SK-N-SH treated with all-trans-retinoic acid at 6 μM for 48 hours (cell line): ENCODE data around the gene PRC1.

Experiments used
- ATAC-seq: fragments of 200-7000 bp; cut with Tn5 transposase; 3 replicates; pipeline ENCODE4 v1.9.1; 2020; ENCODE audit warnings: mild to moderate bottlenecking, moderate library complexity
- BACH2 ChIP-seq: fragments of 250-450 bp; sonication (Bioruptor Pico); IDR thresholded peaks from 2 replicates; pipeline ENCODE4 v1.9.0; 2021; ENCODE audit warnings: mild to moderate bottlenecking, borderline replicate concordance
- CSDC2 ChIP-seq: fragments of 250-450 bp; sonication (Bioruptor Pico); IDR thresholded peaks from 2 replicates; pipeline ENCODE4 v1.5.0; 2020; ENCODE audit warnings: mild to moderate bottlenecking, moderate library complexity
- ESRRG ChIP-seq: fragments of 250-450 bp; sonication (Bioruptor Pico); IDR thresholded peaks from 2 replicates; pipeline ENCODE4 v1.6.1; 2021; ENCODE audit warnings: mild to moderate bottlenecking
- GLIS3 ChIP-seq: fragments of 250-450 bp; sonication (Bioruptor Pico); IDR thresholded peaks from 2 replicates; pipeline ENCODE4 v1.5.0; 2020; ENCODE audit warnings: mild to moderate bottlenecking, moderate library complexity
- PPARA ChIP-seq: fragments of 250-450 bp; sonication (Bioruptor Pico); IDR thresholded peaks from 2 replicates; pipeline ENCODE4 v1.5.0; 2020; ENCODE audit warnings: mild to moderate bottlenecking, borderline replicate concordance
- SNAI2 ChIP-seq: fragments of 250-450 bp; sonication (Bioruptor Pico); IDR thresholded peaks from 2 replicates; pipeline ENCODE4 v1.5.0; 2020; ENCODE audit warnings: mild to moderate bottlenecking, moderate library complexity
- TCF4 ChIP-seq: fragments of 250-450 bp; sonication (Bioruptor Pico); IDR thresholded peaks from 2 replicates; pipeline ENCODE4 v1.8.0; 2021; ENCODE audit warnings: mild to moderate bottlenecking, moderate library complexity, borderline replicate concordance
- TOX ChIP-seq: fragments of 250-450 bp; sonication (Bioruptor Pico); IDR thresholded peaks from 2 replicates; pipeline ENCODE4 v1.8.0; 2021; ENCODE audit warnings: mild to moderate bottlenecking, moderate library complexity, borderline replicate concordance
- ZC3H10 ChIP-seq: fragments of 250-450 bp; sonication (Bioruptor Pico); IDR thresholded peaks from 2 replicates; pipeline ENCODE4 v1.5.1; 2021; ENCODE audit warnings: mild to moderate bottlenecking, moderate library complexity
- ZFP30 ChIP-seq: fragments of 450-650 bp; formaldehyde crosslinking; IDR thresholded peaks from 2 replicates; pipeline ENCODE4 v1.5.0; 2022; ENCODE audit warnings: mild to moderate bottlenecking, moderate library complexity
- ZNF565 ChIP-seq: fragments of 450-650 bp; formaldehyde crosslinking; conservative IDR thresholded peaks from 2 replicates; pipeline ENCODE4 v1.5.0; 2020; ENCODE audit warnings: low read depth, mild to moderate bottlenecking, moderate library complexity
- ZNF70 ChIP-seq: fragments of 450-650 bp; formaldehyde crosslinking; IDR thresholded peaks from 2 replicates; pipeline ENCODE4 v1.5.0; 2020; ENCODE audit warnings: mild to moderate bottlenecking, moderate library complexity
- TF ChIP-seq, protein P1 (sequence below): fragments of 250-450 bp; sonication (Bioruptor Pico); IDR thresholded peaks from 2 replicates; pipeline ENCODE4 v1.8.0; 2021; ENCODE audit warnings: low read depth, mild to moderate bottlenecking, moderate library complexity, borderline replicate concordance
- TF ChIP-seq, protein P2 (sequence below): fragments of 250-450 bp; sonication (Bioruptor Pico); IDR thresholded peaks from 2 replicates; pipeline ENCODE4 v1.8.0; 2020; ENCODE audit warnings: mild to moderate bottlenecking, moderate library complexity, borderline replicate concordance
- TF ChIP-seq, protein P3 (sequence below): fragments of 250-450 bp; sonication (Bioruptor Pico); IDR thresholded peaks from 2 replicates; pipeline ENCODE4 v1.5.0; 2020; ENCODE audit warnings: mild to moderate bottlenecking, moderate library complexity

The PRC1 gene

DNA sequence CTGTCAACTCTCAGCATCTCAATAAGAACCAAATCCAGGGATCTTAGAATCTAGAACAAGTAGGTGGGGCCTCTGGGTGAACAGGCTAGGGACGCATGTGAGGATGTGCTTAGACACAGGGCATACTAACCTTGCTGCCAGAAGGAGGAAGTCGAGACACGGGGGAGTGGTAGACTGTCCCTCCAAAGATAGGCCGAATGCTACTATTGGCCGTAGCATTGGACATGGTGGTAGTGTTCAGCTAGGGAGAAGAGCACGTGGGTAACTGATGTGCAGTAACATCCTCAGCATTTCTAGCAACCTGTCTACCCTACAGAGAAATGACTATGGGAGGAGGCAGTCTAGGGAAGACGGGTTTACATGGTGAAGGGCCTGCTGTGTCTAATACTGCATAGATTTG lies 24.1 kb downstream of the PRC1 start:
- no peak for TF ChIP-seq ZNF565 (CRISPR knock-in tag)
- TF ChIP-seq TCF4 (CRISPR knock-in tag): no peak
- TF ChIP-seq, protein P1, sequence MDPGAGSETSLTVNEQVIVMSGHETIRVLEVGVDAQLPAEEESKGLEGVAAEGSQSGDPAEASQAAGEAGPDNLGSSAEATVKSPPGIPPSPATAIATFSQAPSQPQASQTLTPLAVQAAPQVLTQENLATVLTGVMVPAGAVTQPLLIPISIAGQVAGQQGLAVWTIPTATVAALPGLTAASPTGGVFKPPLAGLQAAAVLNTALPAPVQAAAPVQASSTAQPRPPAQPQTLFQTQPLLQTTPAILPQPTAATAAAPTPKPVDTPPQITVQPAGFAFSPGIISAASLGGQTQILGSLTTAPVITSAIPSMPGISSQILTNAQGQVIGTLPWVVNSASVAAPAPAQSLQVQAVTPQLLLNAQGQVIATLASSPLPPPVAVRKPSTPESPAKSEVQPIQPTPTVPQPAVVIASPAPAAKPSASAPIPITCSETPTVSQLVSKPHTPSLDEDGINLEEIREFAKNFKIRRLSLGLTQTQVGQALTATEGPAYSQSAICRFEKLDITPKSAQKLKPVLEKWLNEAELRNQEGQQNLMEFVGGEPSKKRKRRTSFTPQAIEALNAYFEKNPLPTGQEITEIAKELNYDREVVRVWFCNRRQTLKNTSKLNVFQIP: no peak
- TF ChIP-seq ZNF70 (CRISPR knock-in tag): no peak
- TF ChIP-seq, protein P2, sequence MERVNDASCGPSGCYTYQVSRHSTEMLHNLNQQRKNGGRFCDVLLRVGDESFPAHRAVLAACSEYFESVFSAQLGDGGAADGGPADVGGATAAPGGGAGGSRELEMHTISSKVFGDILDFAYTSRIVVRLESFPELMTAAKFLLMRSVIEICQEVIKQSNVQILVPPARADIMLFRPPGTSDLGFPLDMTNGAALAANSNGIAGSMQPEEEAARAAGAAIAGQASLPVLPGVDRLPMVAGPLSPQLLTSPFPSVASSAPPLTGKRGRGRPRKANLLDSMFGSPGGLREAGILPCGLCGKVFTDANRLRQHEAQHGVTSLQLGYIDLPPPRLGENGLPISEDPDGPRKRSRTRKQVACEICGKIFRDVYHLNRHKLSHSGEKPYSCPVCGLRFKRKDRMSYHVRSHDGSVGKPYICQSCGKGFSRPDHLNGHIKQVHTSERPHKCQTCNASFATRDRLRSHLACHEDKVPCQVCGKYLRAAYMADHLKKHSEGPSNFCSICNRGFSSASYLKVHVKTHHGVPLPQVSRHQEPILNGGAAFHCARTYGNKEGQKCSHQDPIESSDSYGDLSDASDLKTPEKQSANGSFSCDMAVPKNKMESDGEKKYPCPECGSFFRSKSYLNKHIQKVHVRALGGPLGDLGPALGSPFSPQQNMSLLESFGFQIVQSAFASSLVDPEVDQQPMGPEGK (CRISPR knock-in tag): no peak

DNA sequence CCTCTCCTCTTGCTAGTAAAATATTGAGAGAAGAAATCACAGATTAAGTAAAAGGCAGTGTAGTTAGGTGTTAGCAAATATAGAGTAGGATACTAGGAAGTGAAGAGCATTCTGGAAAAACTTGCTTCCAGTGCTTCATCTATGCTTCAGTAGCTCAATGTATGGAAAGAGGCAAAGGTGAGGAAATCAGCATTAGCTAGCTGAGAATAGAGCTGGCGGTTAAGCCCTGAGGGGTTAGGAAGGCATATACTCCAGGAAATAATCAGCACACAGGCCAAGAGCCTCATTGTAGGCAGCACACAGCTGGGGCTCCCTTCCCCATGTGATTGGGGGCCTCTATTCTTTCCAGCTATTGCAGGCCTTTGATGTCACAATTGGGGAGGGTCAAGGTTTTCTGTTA lies 25.9 kb downstream of the PRC1 start:
- TF ChIP-seq ZNF565 (CRISPR knock-in tag) (no peak), GLIS3 (CRISPR knock-in tag) (no peak), SNAI2 (CRISPR knock-in tag) (no peak), ZC3H10 (CRISPR knock-in tag) (no peak), TCF4 (CRISPR knock-in tag) (no peak), ZFP30 (CRISPR knock-in tag) (no peak), ESRRG (CRISPR knock-in tag) (no peak), PPARA (CRISPR knock-in tag) (no peak), BACH2 (CRISPR knock-in tag) (no peak)
- TF ChIP-seq, protein P2 (CRISPR knock-in tag): no peak
- TF ChIP-seq, protein P3, sequence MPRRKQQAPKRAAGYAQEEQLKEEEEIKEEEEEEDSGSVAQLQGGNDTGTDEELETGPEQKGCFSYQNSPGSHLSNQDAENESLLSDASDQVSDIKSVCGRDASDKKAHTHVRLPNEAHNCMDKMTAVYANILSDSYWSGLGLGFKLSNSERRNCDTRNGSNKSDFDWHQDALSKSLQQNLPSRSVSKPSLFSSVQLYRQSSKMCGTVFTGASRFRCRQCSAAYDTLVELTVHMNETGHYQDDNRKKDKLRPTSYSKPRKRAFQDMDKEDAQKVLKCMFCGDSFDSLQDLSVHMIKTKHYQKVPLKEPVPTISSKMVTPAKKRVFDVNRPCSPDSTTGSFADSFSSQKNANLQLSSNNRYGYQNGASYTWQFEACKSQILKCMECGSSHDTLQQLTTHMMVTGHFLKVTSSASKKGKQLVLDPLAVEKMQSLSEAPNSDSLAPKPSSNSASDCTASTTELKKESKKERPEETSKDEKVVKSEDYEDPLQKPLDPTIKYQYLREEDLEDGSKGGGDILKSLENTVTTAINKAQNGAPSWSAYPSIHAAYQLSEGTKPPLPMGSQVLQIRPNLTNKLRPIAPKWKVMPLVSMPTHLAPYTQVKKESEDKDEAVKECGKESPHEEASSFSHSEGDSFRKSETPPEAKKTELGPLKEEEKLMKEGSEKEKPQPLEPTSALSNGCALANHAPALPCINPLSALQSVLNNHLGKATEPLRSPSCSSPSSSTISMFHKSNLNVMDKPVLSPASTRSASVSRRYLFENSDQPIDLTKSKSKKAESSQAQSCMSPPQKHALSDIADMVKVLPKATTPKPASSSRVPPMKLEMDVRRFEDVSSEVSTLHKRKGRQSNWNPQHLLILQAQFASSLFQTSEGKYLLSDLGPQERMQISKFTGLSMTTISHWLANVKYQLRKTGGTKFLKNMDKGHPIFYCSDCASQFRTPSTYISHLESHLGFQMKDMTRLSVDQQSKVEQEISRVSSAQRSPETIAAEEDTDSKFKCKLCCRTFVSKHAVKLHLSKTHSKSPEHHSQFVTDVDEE: no peak
- TF ChIP-seq, protein P1: no peak
- no peak for ATAC-seq

More for the DNA sequence above, 24.1 kb downstream of the PRC1 start:
- ATAC-seq: no peak

DNA sequence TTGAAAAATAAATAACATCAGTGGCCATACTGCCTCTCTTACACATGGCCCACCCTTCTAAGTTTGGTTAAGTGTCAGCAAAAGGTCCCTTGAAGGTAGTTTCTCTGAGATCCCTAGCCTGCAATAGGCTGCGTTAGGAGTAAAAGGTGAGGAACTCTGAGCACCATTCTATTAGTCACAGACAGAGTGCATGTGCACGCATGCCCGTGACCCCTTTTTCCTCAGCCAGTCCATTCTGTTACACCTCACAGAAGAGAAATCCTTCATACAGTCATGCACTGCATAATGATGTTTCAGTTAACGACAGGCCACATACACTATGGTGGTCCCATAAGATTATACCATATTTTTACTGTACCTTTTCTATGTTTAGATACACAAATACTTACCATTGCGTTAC lies 27.1 kb downstream of the PRC1 start:
- no peak for ATAC-seq

DNA sequence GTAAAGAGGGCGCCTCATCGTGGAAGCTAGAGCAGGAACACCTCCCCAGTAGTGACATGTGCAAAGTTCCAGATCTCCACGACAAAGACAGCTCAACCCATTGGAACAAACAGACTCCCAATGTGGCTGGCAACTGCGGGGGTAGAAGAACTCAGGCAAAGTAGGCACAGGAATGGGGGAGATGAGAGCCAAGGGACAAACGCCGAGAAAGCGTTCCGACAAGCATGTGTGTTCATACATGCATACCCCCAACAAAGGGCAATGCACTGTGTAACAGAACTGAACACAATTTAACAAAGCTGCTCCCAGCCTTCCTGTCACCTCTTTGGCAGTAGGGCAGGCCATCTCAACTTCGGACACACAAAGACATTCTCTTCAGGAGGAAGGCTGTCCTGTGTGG lies 28.1 kb downstream of the PRC1 start:
- no peak for ATAC-seq
- TF ChIP-seq, protein P1: no peak
- TF ChIP-seq SNAI2 (CRISPR knock-in tag) (no peak), CSDC2 (CRISPR knock-in tag) (no peak)

More for the DNA sequence above, 27.1 kb downstream of the PRC1 start:
- TF ChIP-seq SNAI2 (CRISPR knock-in tag) (no peak), TOX (CRISPR knock-in tag) (no peak), ZNF565 (CRISPR knock-in tag) (no peak), PPARA (CRISPR knock-in tag) (no peak)
- TF ChIP-seq, all 23 proteins: peak for 0
